Posterior vena cava (tissue), 2 donors: ENCODE data around the gene FMN1. TPM values are rescaled to one million over a fixed set of nuclear protein-coding genes. Genes with fewer than 3 reads are reported as not detected.

Source experiments
- DNase-seq: peaks from one replicate; pipeline ENCODE4 v3.0.0-alpha.2; 2020; ENCODE audit warnings: low spot score
- intact Hi-C, 2 donors: fragments of 100-400 bp; cut with DNase I; formaldehyde crosslinking; loops; one replicate each; pipeline versions ENCODE4 v1.14.1 to v1.14.2; 2022 to 2023
- total RNA-seq, 2 donors: library from RNA; stranded (reverse); fragmentation: NEBNext Ultra II Directional; extraction: Animal tissue kit (Norgen Biotek cat#: 25700); gene quantifications; one replicate each; pipeline ENCODE4 v1.2.1, GENCODE V29; 2021
- donor health status: DM: yes; HTN: yes; CAD: no.
- donor health status: DM: yes; HTN: yes; CAD: no.

FMN1 gene
- total RNA-seq, 2 donors from 2014 or later, result 20.2 to 26.6 TPM

DNA sequence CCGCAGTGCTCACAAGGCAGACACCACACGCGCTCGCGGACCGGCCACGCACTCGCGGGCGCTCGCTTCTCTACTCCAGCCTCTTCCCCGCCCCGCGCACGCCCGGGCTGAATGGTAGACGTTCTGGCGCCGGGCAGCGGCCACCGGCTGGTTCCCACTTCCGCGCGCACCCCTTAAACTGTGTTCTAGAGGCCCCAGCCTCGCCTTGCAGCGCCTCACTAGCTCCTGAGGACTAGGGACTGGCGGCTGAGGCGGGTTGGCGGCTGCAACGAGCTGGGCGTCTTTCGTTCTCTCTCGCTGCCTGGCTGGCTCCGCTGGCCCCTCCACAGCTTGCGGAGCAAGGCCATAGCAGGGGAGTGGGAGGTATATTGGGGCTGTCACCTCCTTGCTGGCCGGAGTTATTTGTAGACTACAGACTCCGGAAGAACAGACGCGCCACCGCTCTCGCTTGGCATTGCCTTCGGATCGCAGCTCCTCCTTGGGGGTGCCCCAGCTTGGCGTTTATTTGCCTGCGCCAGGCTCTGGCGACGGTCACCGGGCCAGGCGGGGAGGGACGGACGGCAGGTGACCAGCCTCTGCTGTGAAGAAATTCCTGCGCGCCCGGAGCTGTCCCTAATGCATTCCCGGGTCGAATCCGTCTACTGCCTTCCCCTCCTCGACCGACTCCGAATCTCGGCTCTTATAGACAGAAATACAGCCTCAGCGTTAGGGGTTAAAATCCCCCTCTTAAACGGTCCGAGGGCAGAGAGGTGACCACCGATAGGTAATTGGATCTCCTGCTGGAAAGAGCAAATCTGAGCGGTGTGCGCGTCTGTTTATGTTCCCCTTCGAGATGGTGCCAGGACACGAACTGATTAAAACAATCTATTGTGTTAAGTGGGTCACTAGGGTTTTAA is 475.4 kb downstream of the FMN1 start:
- no peak for DNase-seq
- intact Hi-C loops, result loop anchor here in 1 of 2 donors (5.0 kb wide), 1 partner anchor 47 kb away; no protein-coding TSS in a partner anchor

DNA sequence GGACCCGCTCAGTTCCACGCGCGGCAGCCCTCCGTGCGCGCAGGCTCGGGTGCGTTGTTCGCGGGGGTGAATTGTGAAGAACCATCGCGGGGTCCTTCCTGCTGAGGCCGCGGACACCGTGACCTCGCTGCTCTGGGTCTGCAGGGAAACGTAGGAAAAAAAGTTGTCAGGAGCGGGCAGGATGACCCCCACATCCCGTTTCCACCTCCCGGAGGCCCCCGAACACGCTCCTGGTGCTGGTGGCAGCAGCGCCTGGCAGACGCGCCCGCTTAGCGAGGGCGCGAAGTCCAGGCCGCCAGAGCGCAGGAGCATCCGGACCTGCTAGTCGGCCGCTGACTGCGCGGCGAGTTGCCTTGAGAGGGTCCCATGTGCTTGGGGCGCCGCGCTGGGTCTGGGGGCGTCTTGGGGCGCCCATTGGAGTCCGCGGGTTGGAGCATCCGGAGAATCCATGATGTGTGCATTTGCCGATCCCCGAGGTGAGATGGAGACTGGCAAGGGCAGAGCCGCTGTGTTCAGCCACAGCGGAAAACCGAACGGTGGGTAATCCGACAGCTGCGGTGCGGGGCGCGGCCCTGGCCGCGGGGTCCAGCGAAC is 476.2 kb downstream of the FMN1 start:
- no peak for DNase-seq
- intact Hi-C loops, result loop anchor here in 1 of 2 donors (5.0 kb wide), 1 partner anchor 46 kb away; no protein-coding TSS in a partner anchor

DNA sequence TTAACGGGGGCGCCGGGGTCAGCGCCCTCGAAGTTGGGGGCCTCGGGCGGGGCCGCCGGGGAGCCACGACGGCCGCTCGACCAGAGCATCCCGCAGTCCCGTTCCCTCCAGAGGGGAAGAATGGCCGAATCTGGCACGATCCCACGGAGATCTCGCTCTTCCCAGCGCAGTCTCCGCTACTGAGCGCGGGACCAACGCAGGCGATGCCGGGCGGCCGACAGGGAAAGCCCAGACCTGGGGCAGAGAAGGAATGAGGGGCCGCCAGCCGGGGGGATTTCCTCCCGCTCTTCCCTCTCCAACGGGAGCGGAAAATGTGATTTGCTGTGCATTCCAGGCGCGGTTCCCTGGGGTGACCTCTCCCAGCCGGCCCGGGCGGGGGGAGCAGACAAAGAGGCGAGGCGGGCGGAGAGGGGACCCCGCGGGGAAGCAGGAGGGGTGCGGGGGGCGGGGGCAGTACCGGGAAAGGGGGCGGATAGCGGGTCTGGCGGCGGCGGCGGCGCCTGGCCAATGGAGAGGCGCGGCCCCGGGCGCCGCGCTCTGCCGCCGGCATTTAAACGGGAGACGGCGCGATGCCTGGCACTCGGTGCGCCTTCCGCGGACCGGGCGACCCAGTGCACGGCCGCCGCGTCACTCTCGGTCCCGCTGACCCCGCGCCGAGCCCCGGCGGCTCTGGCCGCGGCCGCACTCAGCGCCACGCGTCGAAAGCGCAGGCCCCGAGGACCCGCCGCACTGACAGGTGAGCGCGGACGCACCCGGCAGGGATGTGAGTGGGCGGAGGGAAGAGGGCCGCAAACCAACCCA is 476.9 kb downstream of the FMN1 start, which contains the start of gene GREM1:
Gene GREM1 (plus strand): TSS at position 579 of the 801 bp plus-strand sequence. CDS start 12,687 bp downstream, outside the sequence.
- intact Hi-C loops, result loop anchor here in 1 of 2 donors (5.0 kb wide), 1 partner anchor 45 kb away; no protein-coding TSS in a partner anchor
- no peak for DNase-seq

DNA sequence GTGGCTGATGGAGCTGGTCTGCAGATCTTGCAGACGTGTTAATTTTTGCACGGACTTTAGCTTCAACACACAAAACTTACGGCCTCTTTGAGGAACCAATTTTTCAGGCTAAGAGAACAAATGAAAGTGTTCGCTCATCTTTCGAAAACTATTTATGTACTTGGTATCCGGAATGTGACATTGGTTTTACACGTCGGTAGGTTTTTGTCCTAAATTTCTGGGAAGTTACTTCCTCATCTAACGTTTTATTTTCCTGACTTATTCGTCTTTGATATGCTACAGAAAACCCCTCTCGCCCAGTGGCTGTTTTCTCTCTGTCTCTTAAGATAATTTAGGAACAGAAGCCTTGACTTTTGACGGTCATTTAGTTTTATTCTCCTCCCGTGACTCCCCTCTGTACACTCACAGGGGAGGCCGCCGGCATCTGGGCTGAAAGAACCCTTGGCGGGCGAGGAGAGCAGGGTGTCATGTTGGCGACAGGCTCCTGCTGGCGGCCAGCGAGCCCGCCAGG is 477.5 kb downstream of the FMN1 start:
- intact Hi-C loops, result loop anchor here in 1 of 2 donors (5.0 kb wide), 1 partner anchor 45 kb away; no protein-coding TSS in a partner anchor
- DNase-seq, result no peak

DNA sequence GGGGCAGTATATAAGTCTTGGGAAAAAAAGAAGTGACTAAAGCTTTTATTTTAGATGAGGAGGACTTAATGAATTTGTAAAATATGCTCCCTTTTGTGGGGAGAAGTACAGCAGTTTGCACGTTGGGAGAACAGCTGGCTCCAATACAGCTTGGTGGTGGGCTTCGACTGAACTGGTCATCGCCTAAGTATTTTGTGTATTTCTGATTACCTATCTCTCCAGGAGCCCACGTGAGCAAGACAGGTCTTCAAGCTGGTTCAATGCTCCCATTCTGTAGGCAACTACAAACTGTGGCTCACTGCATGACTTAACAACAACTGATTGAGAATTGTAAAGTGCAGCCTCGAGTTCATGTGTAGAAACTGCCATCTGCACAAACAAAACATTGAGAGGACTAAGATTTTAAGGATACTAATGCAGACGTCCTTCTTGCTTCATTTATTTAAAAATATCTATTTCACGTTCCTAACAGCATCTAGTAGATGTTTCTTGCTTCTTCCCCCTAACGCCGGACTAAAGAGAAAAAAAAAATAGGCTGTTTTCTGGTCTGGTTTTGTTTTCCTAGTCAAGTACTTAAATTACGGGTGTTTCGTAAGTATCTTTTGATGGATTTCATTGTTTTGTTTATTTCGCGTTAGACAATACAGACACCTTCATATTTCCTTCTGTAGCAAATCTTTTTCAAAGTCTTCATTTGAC is 478.1 kb downstream of the FMN1 start:
- no peak for DNase-seq

More for the DNA sequence above, 478.1 kb downstream of the FMN1 start:
- intact Hi-C loops, result loop anchor here in 1 of 2 donors (5.0 kb wide), 1 partner anchor 44 kb away; no protein-coding TSS in a partner anchor

Other genes starting within 250 kb of the FMN1 start
- gene RYR3, start 116.3 kb upstream of the FMN1 start, total RNA-seq, result 1 to 10 TPM; 9.7 to 9.9 TPM